Measurements from ENCODE around the gene GPC5.

The GPC5 gene

GRCh38 chr13:92197669-92198068 is 799.2 kb downstream of the GPC5 start:
- no peaks in the 10 kb centered on the region for H3K9me3 ChIP-seq (ENCODE audit: control insufficient read depth, insufficient read depth, low read depth, low read length)
- H3K4me1 ChIP-seq (ENCODE audit: control insufficient read depth, insufficient read depth, low read length): no peaks in the 10 kb centered on the region
- no peaks in the 10 kb centered on the region for H3K36me3 ChIP-seq (ENCODE audit: control insufficient read depth, insufficient read depth, low read length)
- H3K9ac ChIP-seq (ENCODE audit: low read length): no peak overlapping the region
- H3K27me3 ChIP-seq (ENCODE audit: control insufficient read depth, insufficient read depth, low read length): no peaks in the 10 kb centered on the region
- no peak overlapping the region for H3K27ac ChIP-seq (ENCODE audit: low read depth, low read length)
- H3K4me3 ChIP-seq (ENCODE audit: low read depth, low read length): no peak overlapping the region

- H3K4me3 ChIP-seq (ENCODE audit: low read depth, low read length): no peak overlapping the region; the same call in 1 of the 2 replicates
- no peaks in the 10 kb centered on the region for H3K27me3 ChIP-seq (ENCODE audit: control insufficient read depth, insufficient read depth, low read length)
- no peaks in the 10 kb centered on the region for H3K36me3 ChIP-seq (ENCODE audit: control insufficient read depth, insufficient read depth, low read length)
- no peaks in the 10 kb centered on the region for H3K9me3 ChIP-seq (ENCODE audit: control insufficient read depth, insufficient read depth, low read depth, low read length)
- peaks cover 8% of the 10 kb centered on the region for H3K4me1 ChIP-seq (ENCODE audit: control insufficient read depth, insufficient read depth, low read length)
- H3K27ac ChIP-seq (ENCODE audit: low read depth, low read length): no peak overlapping the region
- H3K9ac ChIP-seq (ENCODE audit: low read length): no peak overlapping the region
These were observed 820.2 kb downstream of the GPC5 start for GRCh38 chr13:92218615-92219014.

GRCh38 chr13:92221916-92222315 is 823.5 kb downstream of the GPC5 start:
- Histone ChIP-seq H3K4me3 (ENCODE audit: low read depth, low read length) (no peak overlapping the region), H3K4me1 (ENCODE audit: control insufficient read depth, insufficient read depth, low read length) (peaks cover 8% of the 10 kb centered on the region)

GRCh38 chr13:92224052-92224821 is 825.8 kb downstream of the GPC5 start:
- Histone ChIP-seq H3K4me1 (ENCODE audit: control insufficient read depth, insufficient read depth, low read length) (peaks cover 4% of the 10 kb centered on the region), H3K4me3 (ENCODE audit: low read depth, low read length) (no peak overlapping the region), H3K36me3 (ENCODE audit: control insufficient read depth, insufficient read depth, low read length) (no peaks in the 10 kb centered on the region), H3K9me3 (ENCODE audit: control insufficient read depth, insufficient read depth, low read depth, low read length) (no peaks in the 10 kb centered on the region), H3K27me3 (ENCODE audit: control insufficient read depth, insufficient read depth, low read length) (no peaks in the 10 kb centered on the region), H3K9ac (ENCODE audit: low read length) (no peak overlapping the region), H3K27ac (ENCODE audit: low read depth, low read length) (no peak overlapping the region)

More at GRCh38 chr13:92221916-92222315, 823.5 kb downstream of the GPC5 start:
- H3K9ac ChIP-seq (ENCODE audit: low read length): no peak overlapping the region
- no peaks in the 10 kb centered on the region for H3K9me3 ChIP-seq (ENCODE audit: control insufficient read depth, insufficient read depth, low read depth, low read length)
- H3K36me3 ChIP-seq (ENCODE audit: control insufficient read depth, insufficient read depth, low read length): no peaks in the 10 kb centered on the region
- no peak overlapping the region for H3K27ac ChIP-seq (ENCODE audit: low read depth, low read length)
- H3K27me3 ChIP-seq (ENCODE audit: control insufficient read depth, insufficient read depth, low read length): no peaks in the 10 kb centered on the region

DNA sequence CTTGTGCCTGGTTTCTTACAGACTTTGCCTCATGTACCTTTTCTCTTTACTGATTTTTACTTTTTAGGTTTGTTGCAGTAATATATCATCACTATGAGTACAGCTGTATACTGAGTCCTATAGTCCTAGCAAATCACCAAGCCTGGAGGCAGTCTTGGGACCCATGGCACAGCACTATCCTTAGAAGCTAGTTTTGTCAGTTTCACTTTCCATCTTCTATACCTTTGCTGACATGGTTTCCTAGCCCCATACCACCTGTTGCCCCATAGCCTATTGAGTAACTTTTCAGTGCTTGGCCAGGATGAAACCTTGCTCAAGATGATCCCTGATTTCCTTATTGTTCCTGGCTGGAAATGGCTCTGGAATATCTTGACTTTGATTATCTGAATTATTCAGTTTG is 826.4 kb downstream of the GPC5 start:
- no peak overlapping the region for H3K4me3 ChIP-seq (ENCODE audit: low read depth, low read length)
- H3K9ac ChIP-seq (ENCODE audit: low read length): no peak overlapping the region
- no peaks in the 10 kb centered on the region for H3K4me1 ChIP-seq (ENCODE audit: control insufficient read depth, insufficient read depth, low read length)
- no peaks in the 10 kb centered on the region for H3K9me3 ChIP-seq (ENCODE audit: control insufficient read depth, insufficient read depth, low read depth, low read length)
- H3K27ac ChIP-seq (ENCODE audit: low read depth, low read length): no peak overlapping the region
- H3K36me3 ChIP-seq (ENCODE audit: control insufficient read depth, insufficient read depth, low read length): no peaks in the 10 kb centered on the region
- H3K27me3 ChIP-seq (ENCODE audit: control insufficient read depth, insufficient read depth, low read length): no peaks in the 10 kb centered on the region

DNA sequence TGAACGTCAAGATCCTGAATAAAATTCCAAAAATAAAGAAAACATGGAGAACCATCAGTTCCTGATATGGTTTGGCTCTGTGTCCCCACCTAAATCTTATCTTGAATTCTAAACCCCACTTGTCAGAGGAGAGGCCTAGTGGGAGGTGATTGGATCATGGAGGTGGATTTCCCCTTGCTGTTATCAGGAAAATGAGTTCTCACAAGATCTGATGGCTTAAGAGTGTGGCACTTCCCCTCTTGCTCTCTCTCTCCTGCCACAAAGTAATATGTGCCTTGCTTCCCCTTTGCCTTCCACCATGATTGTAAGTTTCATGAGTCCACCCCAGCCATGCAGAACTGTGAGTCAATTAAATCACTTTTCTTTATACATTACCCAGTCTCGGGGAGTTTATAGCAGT is 827.4 kb downstream of the GPC5 start:
- no peaks in the 10 kb centered on the region for H3K36me3 ChIP-seq (ENCODE audit: control insufficient read depth, insufficient read depth, low read length)
- no peaks in the 10 kb centered on the region for H3K27me3 ChIP-seq (ENCODE audit: control insufficient read depth, insufficient read depth, low read length)
- no peak overlapping the region for H3K4me3 ChIP-seq (ENCODE audit: low read depth, low read length)
- H3K4me1 ChIP-seq (ENCODE audit: control insufficient read depth, insufficient read depth, low read length): no peaks in the 10 kb centered on the region
- no peak overlapping the region for H3K27ac ChIP-seq (ENCODE audit: low read depth, low read length)
- no peak overlapping the region for H3K9ac ChIP-seq (ENCODE audit: low read length)
- H3K9me3 ChIP-seq (ENCODE audit: control insufficient read depth, insufficient read depth, low read depth, low read length): no peaks in the 10 kb centered on the region

DNA sequence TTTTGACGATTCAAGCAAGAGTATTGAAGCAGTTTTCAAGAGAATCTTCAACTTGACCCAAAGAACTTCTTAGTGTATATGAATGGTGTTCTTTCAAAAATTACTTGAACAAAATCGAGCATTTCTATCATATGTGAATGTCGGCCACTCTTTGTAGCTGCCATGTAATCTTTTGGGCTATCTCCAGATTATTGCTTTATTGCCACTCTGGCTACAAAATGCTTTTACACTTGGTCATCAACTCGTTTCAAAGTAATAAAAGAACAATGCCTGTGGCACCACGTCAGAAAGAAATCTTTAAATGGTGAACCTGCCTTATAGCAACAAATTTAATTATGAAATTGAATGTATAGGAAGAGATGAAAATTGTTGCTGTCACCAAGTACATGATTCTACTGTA is 834.5 kb downstream of the GPC5 start:
- Histone ChIP-seq H3K9ac (ENCODE audit: low read length) (no peak overlapping the region), H3K4me1 (ENCODE audit: control insufficient read depth, insufficient read depth, low read length) (no peaks in the 10 kb centered on the region), H3K9me3 (ENCODE audit: control insufficient read depth, insufficient read depth, low read depth, low read length) (no peaks in the 10 kb centered on the region), H3K4me3 (ENCODE audit: low read depth, low read length) (no peak overlapping the region), H3K27ac (ENCODE audit: low read depth, low read length) (no peak overlapping the region), H3K36me3 (ENCODE audit: control insufficient read depth, insufficient read depth, low read length) (no peaks in the 10 kb centered on the region), H3K27me3 (ENCODE audit: control insufficient read depth, insufficient read depth, low read length) (no peaks in the 10 kb centered on the region)

DNA sequence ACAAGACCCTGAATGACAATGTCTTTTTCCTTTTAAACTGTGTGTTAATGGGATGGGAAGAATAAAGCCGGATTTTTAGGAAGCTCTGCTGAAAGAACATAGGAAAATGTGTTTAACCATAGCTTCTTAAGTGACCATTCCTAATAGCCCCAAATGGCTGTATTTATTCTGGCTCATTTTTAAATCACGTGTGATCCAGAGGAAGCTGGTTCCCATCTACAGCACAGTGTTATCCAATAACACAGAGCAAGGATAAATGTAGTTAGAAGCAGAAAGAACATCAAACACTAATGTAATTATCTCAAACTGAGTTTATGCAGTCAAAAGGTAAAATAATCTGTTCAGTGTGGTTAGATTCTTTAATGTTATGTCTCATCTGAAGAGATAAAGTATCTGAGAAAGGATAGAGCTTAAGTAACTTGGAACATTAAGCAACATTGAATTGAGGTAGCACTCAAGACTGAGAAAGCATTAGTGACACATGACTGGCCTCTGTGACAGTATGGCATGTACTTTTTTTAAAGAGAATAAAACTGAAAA is 853.3 kb downstream of the GPC5 start:
- Histone ChIP-seq H3K4me1 (ENCODE audit: control insufficient read depth, insufficient read depth, low read length) (no peaks in the 10 kb centered on the region), H3K9me3 (ENCODE audit: control insufficient read depth, insufficient read depth, low read depth, low read length) (no peaks in the 10 kb centered on the region), H3K36me3 (ENCODE audit: control insufficient read depth, insufficient read depth, low read length) (no peaks in the 10 kb centered on the region), H3K27me3 (ENCODE audit: control insufficient read depth, insufficient read depth, low read length) (no peaks in the 10 kb centered on the region), H3K4me3 (ENCODE audit: low read depth, low read length) (no peak overlapping the region), H3K9ac (ENCODE audit: low read length) (no peak overlapping the region), H3K27ac (ENCODE audit: low read depth, low read length) (no peak overlapping the region)

DNA sequence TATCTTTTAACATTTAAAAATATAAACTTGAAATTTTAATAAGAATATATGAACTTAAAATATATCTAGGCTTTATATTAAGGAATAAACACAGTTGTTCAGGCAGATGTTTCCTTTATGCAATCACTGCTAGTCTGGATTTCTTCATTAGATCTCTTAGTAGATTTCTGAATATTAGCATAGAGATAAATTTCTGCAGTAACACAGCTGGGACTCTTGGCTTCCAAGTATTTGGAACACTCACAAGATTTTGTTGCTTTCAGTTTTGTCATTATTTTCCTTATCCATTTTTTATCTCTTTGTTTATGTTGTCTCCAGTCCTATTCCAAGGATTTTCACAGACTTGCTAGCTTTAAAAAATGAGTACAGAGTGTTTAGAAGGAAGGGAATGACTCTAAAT is 857.1 kb downstream of the GPC5 start:
- Histone ChIP-seq H3K9ac (ENCODE audit: low read length) (no peak overlapping the region), H3K9me3 (ENCODE audit: control insufficient read depth, insufficient read depth, low read depth, low read length) (no peaks in the 10 kb centered on the region), H3K27me3 (ENCODE audit: control insufficient read depth, insufficient read depth, low read length) (no peaks in the 10 kb centered on the region), H3K27ac (ENCODE audit: low read depth, low read length) (no peak overlapping the region), H3K4me1 (ENCODE audit: control insufficient read depth, insufficient read depth, low read length) (no peaks in the 10 kb centered on the region), H3K4me3 (ENCODE audit: low read depth, low read length) (no peak overlapping the region), H3K36me3 (ENCODE audit: control insufficient read depth, insufficient read depth, low read length) (no peaks in the 10 kb centered on the region)

GRCh38 chr13:92256211-92256610 is 857.8 kb downstream of the GPC5 start:
- Histone ChIP-seq H3K9ac (ENCODE audit: low read length) (no peak overlapping the region), H3K27me3 (ENCODE audit: control insufficient read depth, insufficient read depth, low read length) (no peaks in the 10 kb centered on the region), H3K27ac (ENCODE audit: low read depth, low read length) (no peak overlapping the region), H3K9me3 (ENCODE audit: control insufficient read depth, insufficient read depth, low read depth, low read length) (no peaks in the 10 kb centered on the region), H3K36me3 (ENCODE audit: control insufficient read depth, insufficient read depth, low read length) (no peaks in the 10 kb centered on the region), H3K4me3 (ENCODE audit: low read depth, low read length) (no peak overlapping the region), H3K4me1 (ENCODE audit: control insufficient read depth, insufficient read depth, low read length) (no peaks in the 10 kb centered on the region)

DNA sequence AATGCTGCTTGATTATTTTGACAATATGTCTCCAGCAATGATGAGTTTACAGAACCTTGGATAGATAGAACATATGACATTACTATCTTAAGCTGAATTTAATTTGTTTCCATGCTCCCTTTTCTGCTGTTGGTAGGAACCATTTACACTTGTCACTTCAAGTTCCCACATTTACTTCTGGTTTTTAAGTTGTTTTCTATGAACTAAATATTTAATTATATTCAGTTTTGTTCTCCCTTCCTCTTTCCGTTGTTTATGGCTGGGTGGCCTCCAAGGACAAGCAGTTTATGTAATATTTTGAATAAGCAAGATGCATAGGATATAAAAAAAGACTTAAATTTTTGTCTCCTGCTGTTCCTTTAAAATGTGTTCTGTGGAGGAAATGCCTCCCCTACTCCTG is 860.6 kb downstream of the GPC5 start:
- H3K36me3 ChIP-seq (ENCODE audit: control insufficient read depth, insufficient read depth, low read length): no peaks in the 10 kb centered on the region
- no peak overlapping the region for H3K27ac ChIP-seq (ENCODE audit: low read depth, low read length)
- H3K4me3 ChIP-seq (ENCODE audit: low read depth, low read length): no peak overlapping the region
- H3K9me3 ChIP-seq (ENCODE audit: control insufficient read depth, insufficient read depth, low read depth, low read length): no peaks in the 10 kb centered on the region
- no peak overlapping the region for H3K9ac ChIP-seq (ENCODE audit: low read length)
- H3K4me1 ChIP-seq (ENCODE audit: control insufficient read depth, insufficient read depth, low read length): no peaks in the 10 kb centered on the region
- H3K27me3 ChIP-seq (ENCODE audit: control insufficient read depth, insufficient read depth, low read length): no peaks in the 10 kb centered on the region

All from HUES6 (cell line).